Measurements from ENCODE around the gene MSMB. TPM values are rescaled to one million over a fixed set of nuclear protein-coding genes. Genes with fewer than 3 reads are reported as not detected.

The MSMB gene
- total and polyA plus RNA-seq, 2 of the 4 experiments (the other 2 are of a cell fraction), result not detected

DNA sequence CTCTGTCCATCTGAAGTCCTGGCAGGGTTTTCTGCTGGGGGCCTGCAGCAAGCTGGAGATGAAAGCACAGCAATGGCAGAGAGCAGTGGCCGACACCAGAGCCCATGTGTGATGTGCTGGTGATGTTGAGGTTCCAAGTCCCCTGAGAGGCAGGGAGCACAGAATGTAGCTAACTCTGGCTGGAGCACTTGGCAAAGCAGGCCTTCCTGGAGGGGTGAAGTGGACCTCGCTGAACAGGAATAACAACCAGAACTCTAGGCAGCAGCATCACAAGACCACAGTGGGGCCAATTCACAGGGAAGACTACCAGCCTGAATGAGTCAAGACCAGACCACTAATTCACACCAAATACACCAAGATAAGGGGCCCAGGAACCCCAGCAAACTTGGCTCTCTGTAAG, 22.8 kb upstream of the MSMB start:
- ChIA-PET POLR2A (ENCODE audit: unreplicated experiment) (no interaction called here), CTCF (no interaction called here)
- BruUV-seq (replicated peaks), result no TSS peak
- Histone ChIP-seq H2AFZ (replicated peaks; ENCODE audit: low read length, poor library complexity) (no peak overlapping the region), H3K9me3 (ENCODE audit: control insufficient read depth, insufficient read depth, low read length) (no peaks in the 10 kb centered on the region), H3K27ac (ENCODE audit: insufficient read depth, low read length) (no peak overlapping the region), H3K79me1 (ENCODE audit: low read depth in 1 of 2, low read length in 2 of 2) (no peaks in the 10 kb centered on the region), H3K18ac (ENCODE audit: low read depth, low read length) (no peak overlapping the region), H3K36me3 (ENCODE audit: control insufficient read depth, insufficient read depth, low read length) (no peaks in the 10 kb centered on the region), H2AK5ac (ENCODE audit: low read depth, low read length) (no peak overlapping the region), H3K9me1 (ENCODE audit: insufficient read depth, low read length) (no peaks in the 10 kb centered on the region), H2BK15ac (ENCODE audit: low read depth, low read length) (no peak overlapping the region), H2AK9ac (replicated peaks; ENCODE audit: low read depth, low read length, poor library complexity) (no peak overlapping the region), H3K27me3 (ENCODE audit: control insufficient read depth, insufficient read depth, low read length) (peaks cover 3% of the 10 kb centered on the region), H3K56ac (ENCODE audit: extremely low read depth, insufficient read depth, low read length) (no peak overlapping the region), H2BK120ac (ENCODE audit: low read depth, low read length) (no peak overlapping the region), H3K23ac (ENCODE audit: low read depth, low read length) (no peak overlapping the region), H2BK20ac (ENCODE audit: low read depth, low read length) (no peak overlapping the region), H4K5ac (ENCODE audit: low read depth, low read length) (no peak overlapping the region), H4K20me1 (ENCODE audit: insufficient read depth, low read length) (no peaks in the 10 kb centered on the region), H3K4me3 (ENCODE audit: insufficient read depth, low read depth, low read length) (no peak overlapping the region), H2BK5ac (ENCODE audit: low read depth, low read length, poor library complexity, severe bottlenecking) (no peak overlapping the region), H3K9ac (ENCODE audit: low read depth, low read length) (no peak overlapping the region), H4K8ac (ENCODE audit: low read depth in 2 of 2, low read length in 2 of 2) (no peak overlapping the region), H3K4me1 (ENCODE audit: control insufficient read depth, insufficient read depth, low read length) (peaks cover 3% of the 10 kb centered on the region; the same call in 1 of the 2 replicates), H3K4ac (ENCODE audit: low read depth, low read length) (no peak overlapping the region), H3K14ac (replicated peaks; ENCODE audit: low read depth, low read length) (no peak overlapping the region), H3K4me2 (ENCODE audit: low read depth, low read length) (no peak overlapping the region), H4K91ac (ENCODE audit: insufficient read depth, low read depth, low read length) (no peak overlapping the region)
- 57% methylated on average over 1 of the region's 2 CpGs; no CpG with 5 or more reads in 1 of the 2 experiments for WGBS, 2 experiments (ENCODE audit: extremely low coverage in 2 of 2, insufficient read length in 1 of 2)
- dilution Hi-C loops (cut with HindIII; ENCODE audit: low sequenced_read_pairs, unreplicated experiment) (no loop called here), intact Hi-C loops (cut with micrococcal nuclease) (no loop called here), in situ Hi-C loops (cut with MboI; ENCODE audit: low sequenced_read_pairs) (no loop called here)
- DNase-seq (no peak), ATAC-seq (ENCODE audit: low read depth) (no peak)
- TF ChIP-seq RAD21 (IDR thresholded peaks at IDR 0.05; ENCODE audit: low read length) (no peak), NFE2L2 (IDR thresholded peaks at IDR 0.05; ENCODE audit: low read depth, low read length) (no peak), MAFK (IDR thresholded peaks at IDR 0.05; ENCODE audit: low read depth, low read length) (no peak), FOS (IDR thresholded peaks at IDR 0.05; ENCODE audit: low read depth, low read length) (no peak), MAZ (IDR thresholded peaks at IDR 0.05; ENCODE audit: borderline replicate concordance, low read depth, low read length) (no peak), RFX5 (IDR thresholded peaks at IDR 0.05; ENCODE audit: low read depth, low read length) (no peak), CHD1 (IDR thresholded peaks at IDR 0.05; ENCODE audit: low read depth, low read length) (no peak), SMC3 (IDR thresholded peaks at IDR 0.05; ENCODE audit: low read depth, low read length) (no peak), BHLHE40 (IDR thresholded peaks at IDR 0.05; ENCODE audit: low read depth, low read length) (no peak), MXI1 (IDR thresholded peaks at IDR 0.05; ENCODE audit: borderline replicate concordance, low read depth, low read length) (no peak), RCOR1 (IDR thresholded peaks at IDR 0.05; ENCODE audit: insufficient replicate concordance, low read length) (no peak), CEBPB (IDR thresholded peaks at IDR 0.05; ENCODE audit: low read depth, low read length) (no peak)
- TF ChIP-seq, protein P1, sequence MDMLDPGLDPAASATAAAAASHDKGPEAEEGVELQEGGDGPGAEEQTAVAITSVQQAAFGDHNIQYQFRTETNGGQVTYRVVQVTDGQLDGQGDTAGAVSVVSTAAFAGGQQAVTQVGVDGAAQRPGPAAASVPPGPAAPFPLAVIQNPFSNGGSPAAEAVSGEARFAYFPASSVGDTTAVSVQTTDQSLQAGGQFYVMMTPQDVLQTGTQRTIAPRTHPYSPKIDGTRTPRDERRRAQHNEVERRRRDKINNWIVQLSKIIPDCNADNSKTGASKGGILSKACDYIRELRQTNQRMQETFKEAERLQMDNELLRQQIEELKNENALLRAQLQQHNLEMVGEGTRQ (IDR thresholded peaks at IDR 0.05; ENCODE audit: low read depth, low read length), result no peak
- TF ChIP-seq, protein P2, sequence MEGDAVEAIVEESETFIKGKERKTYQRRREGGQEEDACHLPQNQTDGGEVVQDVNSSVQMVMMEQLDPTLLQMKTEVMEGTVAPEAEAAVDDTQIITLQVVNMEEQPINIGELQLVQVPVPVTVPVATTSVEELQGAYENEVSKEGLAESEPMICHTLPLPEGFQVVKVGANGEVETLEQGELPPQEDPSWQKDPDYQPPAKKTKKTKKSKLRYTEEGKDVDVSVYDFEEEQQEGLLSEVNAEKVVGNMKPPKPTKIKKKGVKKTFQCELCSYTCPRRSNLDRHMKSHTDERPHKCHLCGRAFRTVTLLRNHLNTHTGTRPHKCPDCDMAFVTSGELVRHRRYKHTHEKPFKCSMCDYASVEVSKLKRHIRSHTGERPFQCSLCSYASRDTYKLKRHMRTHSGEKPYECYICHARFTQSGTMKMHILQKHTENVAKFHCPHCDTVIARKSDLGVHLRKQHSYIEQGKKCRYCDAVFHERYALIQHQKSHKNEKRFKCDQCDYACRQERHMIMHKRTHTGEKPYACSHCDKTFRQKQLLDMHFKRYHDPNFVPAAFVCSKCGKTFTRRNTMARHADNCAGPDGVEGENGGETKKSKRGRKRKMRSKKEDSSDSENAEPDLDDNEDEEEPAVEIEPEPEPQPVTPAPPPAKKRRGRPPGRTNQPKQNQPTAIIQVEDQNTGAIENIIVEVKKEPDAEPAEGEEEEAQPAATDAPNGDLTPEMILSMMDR (conservative IDR thresholded peaks at IDR 0.05; ENCODE audit: low read depth, low read length), result no peak
- TF ChIP-seq, protein P3, sequence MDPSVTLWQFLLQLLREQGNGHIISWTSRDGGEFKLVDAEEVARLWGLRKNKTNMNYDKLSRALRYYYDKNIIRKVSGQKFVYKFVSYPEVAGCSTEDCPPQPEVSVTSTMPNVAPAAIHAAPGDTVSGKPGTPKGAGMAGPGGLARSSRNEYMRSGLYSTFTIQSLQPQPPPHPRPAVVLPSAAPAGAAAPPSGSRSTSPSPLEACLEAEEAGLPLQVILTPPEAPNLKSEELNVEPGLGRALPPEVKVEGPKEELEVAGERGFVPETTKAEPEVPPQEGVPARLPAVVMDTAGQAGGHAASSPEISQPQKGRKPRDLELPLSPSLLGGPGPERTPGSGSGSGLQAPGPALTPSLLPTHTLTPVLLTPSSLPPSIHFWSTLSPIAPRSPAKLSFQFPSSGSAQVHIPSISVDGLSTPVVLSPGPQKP (IDR thresholded peaks at IDR 0.05; ENCODE audit: borderline replicate concordance, low read depth, low read length), result no peak
